HCT116 (cell line): ENCODE measurements around the gene RBL1.

Experiments used
- CBX3 ChIP-seq: IDR thresholded peaks from 2 replicates; pipeline ENCODE4 v1.6.1; 2012; ENCODE audit warnings: low read depth
- EZH2 ChIP-seq: fragments of 200-600 bp; sonication (generic); IDR thresholded peaks from 2 replicates; pipeline ENCODE4 v1.6.1; 2017; ENCODE audit warnings: antibody characterized with exemption, mixed run types
- EZH2phosphoT487 ChIP-seq: fragments of 200-600 bp; IDR thresholded peaks from 2 replicates; pipeline ENCODE4 v1.6.1; 2018; ENCODE audit warnings: antibody characterized with exemption, borderline replicate concordance
- FOSL1 ChIP-seq: IDR thresholded peaks from 2 replicates; pipeline ENCODE4 v1.6.1; 2012; ENCODE audit warnings: low read depth
- JUND ChIP-seq: IDR thresholded peaks from 2 replicates; pipeline ENCODE4 v1.6.1; 2012
- POLR2A ChIP-seq: IDR thresholded peaks from 2 replicates; pipeline ENCODE4 v1.7.0; 2011; ENCODE audit warnings: borderline replicate concordance; ENCODE audit not compliant: insufficient read depth, insufficient read length; ENCODE audit errors: extremely low read depth
- POLR2AphosphoS5 ChIP-seq: IDR thresholded peaks from 2 replicates; pipeline ENCODE4 v1.6.1; 2011; ENCODE audit warnings: mild to moderate bottlenecking, low read depth, low read length, moderate library complexity
- RAD21 ChIP-seq: IDR thresholded peaks from 2 replicates; pipeline ENCODE4 v1.6.1; 2012; ENCODE audit warnings: low read depth, mild to moderate bottlenecking
- SIN3A ChIP-seq: IDR thresholded peaks from 2 replicates; pipeline ENCODE4 v1.6.1; 2012; ENCODE audit warnings: low read depth
- TCF7L2 ChIP-seq: IDR thresholded peaks from 2 replicates; pipeline ENCODE4 v1.7.0; 2011; ENCODE audit warnings: borderline replicate concordance, inconsistent platforms; ENCODE audit not compliant: insufficient read depth, insufficient read length; ENCODE audit errors: extremely low read depth
- TF ChIP-seq, protein P1 (sequence below), 3 experiments: fragments of 200-600 bp in 1 of 3; sonication (generic) in 1 of 3; IDR thresholded peaks in 2 of 3; conservative IDR thresholded peaks in 1 of 3; 2 replicates each; pipeline ENCODE4 v1.5.1; 2012 to 2017; ENCODE audit warnings: low read depth in 2 of 3, low read length in 2 of 3, antibody characterized with exemption in 1 of 3, borderline replicate concordance in 1 of 3, control low read depth in 1 of 3, mild to moderate bottlenecking in 1 of 3, mixed read lengths in 1 of 3, mixed run types in 1 of 3, moderate library complexity in 1 of 3; ENCODE audit not compliant: insufficient read depth in 1 of 3
- TF ChIP-seq, protein P2 (sequence below): IDR thresholded peaks from 2 replicates; pipeline ENCODE4 v1.6.1; 2012; ENCODE audit warnings: low read depth
- TF ChIP-seq, protein P3 (sequence below): IDR thresholded peaks from 2 replicates; pipeline ENCODE4 v1.6.1; 2012

DNA sequence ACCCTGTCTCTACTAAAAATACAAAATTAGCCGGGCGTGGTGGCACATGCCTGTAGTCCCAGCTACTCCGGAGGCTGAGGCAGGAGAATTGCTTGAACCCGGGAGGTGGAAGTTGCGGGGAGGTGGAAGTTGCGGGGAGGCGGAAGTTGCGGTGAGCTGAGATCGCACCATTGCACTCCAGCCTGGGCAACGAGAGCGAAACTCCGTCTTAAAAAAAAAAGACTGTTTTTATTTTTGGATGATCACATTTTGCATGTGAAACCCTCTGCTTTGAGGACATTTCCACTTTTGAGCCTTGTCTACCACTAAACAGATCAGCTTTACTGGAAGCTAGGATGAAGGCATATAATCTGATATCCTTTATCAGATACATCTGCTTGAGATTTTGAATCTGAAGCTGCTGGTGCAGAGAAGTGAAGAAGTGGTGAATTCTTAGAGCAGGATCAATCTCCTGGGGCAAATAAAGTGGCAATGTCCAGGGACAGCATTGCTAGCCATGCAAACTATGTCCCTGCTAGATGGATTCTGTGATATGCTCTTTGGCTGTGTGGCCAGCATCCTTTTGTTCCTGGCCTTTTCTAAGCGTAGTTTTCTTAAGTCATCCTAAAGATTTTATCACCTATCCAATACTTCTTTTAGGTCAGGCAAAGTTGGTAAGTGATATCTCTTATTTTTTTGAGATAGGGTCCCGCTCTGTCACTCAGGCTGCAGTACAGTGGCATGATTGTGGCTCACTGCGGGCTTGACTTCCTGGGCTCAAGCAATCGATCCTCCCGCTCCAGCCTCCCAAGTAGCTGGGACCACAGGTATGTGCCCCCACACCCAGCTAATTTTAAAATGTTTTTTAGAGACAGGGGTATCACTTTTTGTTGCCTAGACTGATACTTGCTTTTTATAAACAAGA, 23.3 kb downstream of the RBL1 start:
- no peak for TF ChIP-seq RAD21
- no peak for TF ChIP-seq EZH2
- no peak for TF ChIP-seq SIN3A
- TF ChIP-seq, protein P1, sequence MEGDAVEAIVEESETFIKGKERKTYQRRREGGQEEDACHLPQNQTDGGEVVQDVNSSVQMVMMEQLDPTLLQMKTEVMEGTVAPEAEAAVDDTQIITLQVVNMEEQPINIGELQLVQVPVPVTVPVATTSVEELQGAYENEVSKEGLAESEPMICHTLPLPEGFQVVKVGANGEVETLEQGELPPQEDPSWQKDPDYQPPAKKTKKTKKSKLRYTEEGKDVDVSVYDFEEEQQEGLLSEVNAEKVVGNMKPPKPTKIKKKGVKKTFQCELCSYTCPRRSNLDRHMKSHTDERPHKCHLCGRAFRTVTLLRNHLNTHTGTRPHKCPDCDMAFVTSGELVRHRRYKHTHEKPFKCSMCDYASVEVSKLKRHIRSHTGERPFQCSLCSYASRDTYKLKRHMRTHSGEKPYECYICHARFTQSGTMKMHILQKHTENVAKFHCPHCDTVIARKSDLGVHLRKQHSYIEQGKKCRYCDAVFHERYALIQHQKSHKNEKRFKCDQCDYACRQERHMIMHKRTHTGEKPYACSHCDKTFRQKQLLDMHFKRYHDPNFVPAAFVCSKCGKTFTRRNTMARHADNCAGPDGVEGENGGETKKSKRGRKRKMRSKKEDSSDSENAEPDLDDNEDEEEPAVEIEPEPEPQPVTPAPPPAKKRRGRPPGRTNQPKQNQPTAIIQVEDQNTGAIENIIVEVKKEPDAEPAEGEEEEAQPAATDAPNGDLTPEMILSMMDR (IDR thresholded peaks at IDR 0.05 in 2 of 3, conservative IDR thresholded peaks at IDR 0.05 in 1 of 3; ENCODE audit: borderline replicate concordance in 1 of 3, insufficient read depth in 1 of 3, low read depth in 2 of 3, low read length in 2 of 3): no peak
- no peak for TF ChIP-seq POLR2A
- TF ChIP-seq CBX3: no peak
- no peak for TF ChIP-seq JUND
- TF ChIP-seq, protein P2, sequence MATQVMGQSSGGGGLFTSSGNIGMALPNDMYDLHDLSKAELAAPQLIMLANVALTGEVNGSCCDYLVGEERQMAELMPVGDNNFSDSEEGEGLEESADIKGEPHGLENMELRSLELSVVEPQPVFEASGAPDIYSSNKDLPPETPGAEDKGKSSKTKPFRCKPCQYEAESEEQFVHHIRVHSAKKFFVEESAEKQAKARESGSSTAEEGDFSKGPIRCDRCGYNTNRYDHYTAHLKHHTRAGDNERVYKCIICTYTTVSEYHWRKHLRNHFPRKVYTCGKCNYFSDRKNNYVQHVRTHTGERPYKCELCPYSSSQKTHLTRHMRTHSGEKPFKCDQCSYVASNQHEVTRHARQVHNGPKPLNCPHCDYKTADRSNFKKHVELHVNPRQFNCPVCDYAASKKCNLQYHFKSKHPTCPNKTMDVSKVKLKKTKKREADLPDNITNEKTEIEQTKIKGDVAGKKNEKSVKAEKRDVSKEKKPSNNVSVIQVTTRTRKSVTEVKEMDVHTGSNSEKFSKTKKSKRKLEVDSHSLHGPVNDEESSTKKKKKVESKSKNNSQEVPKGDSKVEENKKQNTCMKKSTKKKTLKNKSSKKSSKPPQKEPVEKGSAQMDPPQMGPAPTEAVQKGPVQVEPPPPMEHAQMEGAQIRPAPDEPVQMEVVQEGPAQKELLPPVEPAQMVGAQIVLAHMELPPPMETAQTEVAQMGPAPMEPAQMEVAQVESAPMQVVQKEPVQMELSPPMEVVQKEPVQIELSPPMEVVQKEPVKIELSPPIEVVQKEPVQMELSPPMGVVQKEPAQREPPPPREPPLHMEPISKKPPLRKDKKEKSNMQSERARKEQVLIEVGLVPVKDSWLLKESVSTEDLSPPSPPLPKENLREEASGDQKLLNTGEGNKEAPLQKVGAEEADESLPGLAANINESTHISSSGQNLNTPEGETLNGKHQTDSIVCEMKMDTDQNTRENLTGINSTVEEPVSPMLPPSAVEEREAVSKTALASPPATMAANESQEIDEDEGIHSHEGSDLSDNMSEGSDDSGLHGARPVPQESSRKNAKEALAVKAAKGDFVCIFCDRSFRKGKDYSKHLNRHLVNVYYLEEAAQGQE: no peak
- TF ChIP-seq FOSL1: no peak
- TF ChIP-seq TCF7L2: no peak
- no peak for TF ChIP-seq EZH2phosphoT487
- no peak for TF ChIP-seq POLR2AphosphoS5
- TF ChIP-seq, protein P3, sequence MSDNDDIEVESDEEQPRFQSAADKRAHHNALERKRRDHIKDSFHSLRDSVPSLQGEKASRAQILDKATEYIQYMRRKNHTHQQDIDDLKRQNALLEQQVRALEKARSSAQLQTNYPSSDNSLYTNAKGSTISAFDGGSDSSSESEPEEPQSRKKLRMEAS: no peak
